GM12878 (cell line): Measurements from ENCODE around the gene PRIMPOL. TPM values are rescaled to one million over a fixed set of nuclear protein-coding genes. Genes with fewer than 3 reads are reported as not detected.

Experiments used
- ATAC-seq: fragments of 200-7000 bp; cut with Tn5 transposase; 3 replicates; pipeline ENCODE4 v1.9.1; 2020; ENCODE audit warnings: mild to moderate bottlenecking, moderate library complexity
- BruUV-seq: library from RNA; stranded (reverse); fragments of 400-500 nt; replicated peaks from 2 replicates; lab custom pipeline; 2021; lab: Mats Ljungman, UMichigan
- CTCF ChIA-PET: fragments of 300-600 bp; sonication (Branson Sonifier 250); formaldehyde crosslinking; extraction: SDS; loops from one replicate; lab custom pipeline; 2021; ENCODE audit warnings: inconsistent platforms; lab: Yijun Ruan, JAX
- POLR2A ChIA-PET: fragments of 350-600 bp; formaldehyde crosslinking; extraction: SDS; loops from one replicate; lab custom pipeline; 2021; ENCODE audit warnings: inconsistent platforms; lab: Charles Lee
- RAD21 ChIA-PET: fragments of 300-600 bp; sonication (Branson Sonifier 250); formaldehyde crosslinking; loops from one replicate; lab custom pipeline; 2023; ENCODE audit warnings: antibody characterized with exemption; ENCODE audit not compliant: unreplicated experiment; lab: Charles Lee
- SMC1A ChIA-PET: fragments of 300-600 bp; sonication (Branson Sonifier 250); formaldehyde crosslinking; loops from one replicate; lab custom pipeline; 2023; ENCODE audit not compliant: unreplicated experiment, uncharacterized antibody; lab: Charles Lee
- DNase-seq: peaks from one replicate; pipeline ENCODE4 v3.0.0-alpha.2; 2011; ENCODE audit warnings: low read depth, low spot score
- FAIRE-seq: peaks from 3 replicates; lab custom pipeline; 2011; peaks lifted over from hg19 to GRCh38; lab: Jason Lieb, UNC
- H2AFZ ChIP-seq: 2 replicates; pipeline ENCODE4 v1.6.0; 2011; ENCODE audit warnings: low read depth, low read length, control low read depth; ENCODE audit not compliant: control insufficient read depth
- H3K27ac ChIP-seq: 2 replicates; pipeline ENCODE4 v1.5.1; 2011; ENCODE audit warnings: control low read depth; ENCODE audit not compliant: control insufficient read depth, insufficient read depth
- H3K27me3 ChIP-seq, 2 experiments: replicated peaks in 1 of 2; 2 replicates each; pipeline versions ENCODE4 v1.6.0 to v1.6.1; 2011; ENCODE audit warnings: low read length in 1 of 2; ENCODE audit not compliant: control insufficient read depth in 2 of 2, insufficient read depth in 2 of 2
- H3K36me3 ChIP-seq, 2 experiments: 2 replicates each; pipeline ENCODE4 v1.5.1; 2011; ENCODE audit warnings: low read length in 1 of 2; ENCODE audit not compliant: control insufficient read depth in 2 of 2, insufficient read depth in 2 of 2
- H3K4me1 ChIP-seq: 2 replicates; pipeline ENCODE4 v1.6.1; 2011; ENCODE audit warnings: mild to moderate bottlenecking, low read length, moderate library complexity, mixed read lengths; ENCODE audit not compliant: control insufficient read depth, insufficient read depth
- H3K4me2 ChIP-seq: 2 replicates; pipeline ENCODE4 v1.6.0; 2011; ENCODE audit warnings: control low read depth; ENCODE audit not compliant: control insufficient read depth, insufficient read depth
- H3K4me3 ChIP-seq: fragments of 200-600 bp; sonication (generic); 2 replicates; pipeline ENCODE4 v1.5.1; 2016
- H3K79me2 ChIP-seq: 2 replicates; pipeline ENCODE4 v1.6.0; 2011; ENCODE audit warnings: low read length; ENCODE audit not compliant: control insufficient read depth, insufficient read depth
- H3K9ac ChIP-seq: 2 replicates; pipeline ENCODE4 v1.8.0; 2011; ENCODE audit warnings: low read length, control low read depth, mixed read lengths; ENCODE audit not compliant: control insufficient read depth, insufficient read depth
- H3K9me3 ChIP-seq: replicated peaks from 3 replicates; pipeline ENCODE4 v1.5.1; 2011; ENCODE audit warnings: mild to moderate bottlenecking, low read length; ENCODE audit not compliant: control insufficient read depth, insufficient read depth
- H4K20me1 ChIP-seq: 2 replicates; pipeline ENCODE4 v1.6.0; 2011; ENCODE audit not compliant: control insufficient read depth, insufficient read depth
- E2F8 ChIP-seq: fragments of 450-650 bp; IDR thresholded peaks from 2 replicates; pipeline ENCODE4 v1.6.1; 2018; ENCODE audit warnings: mild to moderate bottlenecking, low read depth, moderate library complexity; ENCODE audit not compliant: partially characterized antibody
- MEF2A ChIP-seq: IDR thresholded peaks from 2 replicates; pipeline ENCODE4 v1.6.1; 2011; ENCODE audit warnings: low read depth, mild to moderate bottlenecking, low read length, moderate library complexity; ENCODE audit not compliant: insufficient read depth
- MEF2B ChIP-seq: fragments of 450-650 bp; IDR thresholded peaks from 2 replicates; pipeline ENCODE4 v1.6.1; 2018; ENCODE audit warnings: mild to moderate bottlenecking, moderate library complexity; ENCODE audit not compliant: partially characterized antibody, poor library complexity, severe bottlenecking
- NBN ChIP-seq: fragments of 450-650 bp; IDR thresholded peaks from 2 replicates; pipeline ENCODE4 v1.6.1; 2016
- NRF1 ChIP-seq: conservative IDR thresholded peaks from 2 replicates; pipeline ENCODE4 v1.6.1; 2011; ENCODE audit warnings: mild to moderate bottlenecking, low read depth, low read length, improper control_type of control experiment
- RUNX3 ChIP-seq: IDR thresholded peaks from 2 replicates; pipeline ENCODE4 v1.6.1; 2012; ENCODE audit warnings: low read length, inconsistent platforms
- SREBF2 ChIP-seq: IDR thresholded peaks from 2 replicates; pipeline ENCODE4 v1.6.1; 2012; ENCODE audit warnings: mild to moderate bottlenecking, low read length
- STAT1 ChIP-seq: fragments of 450-650 bp; conservative IDR thresholded peaks from 2 replicates; pipeline ENCODE4 v1.6.1; 2014; ENCODE audit warnings: antibody characterized with exemption, mild to moderate bottlenecking
- TCF7 ChIP-seq: IDR thresholded peaks from 2 replicates; pipeline ENCODE4 v1.6.1; 2014; ENCODE audit warnings: antibody characterized with exemption, borderline replicate concordance
- YY1 ChIP-seq: IDR thresholded peaks from 2 replicates; pipeline ENCODE4 v1.6.1; 2011; ENCODE audit warnings: low read depth, mild to moderate bottlenecking, low read length
- ZBTB4 ChIP-seq: fragments of 450-650 bp; formaldehyde crosslinking; IDR thresholded peaks from 2 replicates; pipeline ENCODE4 v1.4.0; 2022; ENCODE audit warnings: mild to moderate bottlenecking, moderate library complexity
- ZNF592 ChIP-seq: fragments of 450-650 bp; IDR thresholded peaks from 2 replicates; pipeline ENCODE4 v1.6.1; 2017; ENCODE audit warnings: mild to moderate bottlenecking, moderate library complexity
- WGBS: methylation state at CpG from one replicate; pipeline ENCODE4 v1.1.6; 2016; ENCODE audit warnings: low lambda C conversion rate; ENCODE audit not compliant: insufficient replicate concordance, insufficient coverage; ENCODE audit errors: missing lambda C conversion rate; 5-methylcytosine and 5-hydroxymethylcytosine counted together
- in situ Hi-C: fragments of 300-500 bp; cut with MboI; formaldehyde crosslinking; loops from 9 replicates; pipeline ENCODE4 v1.14.3; 2018; ENCODE audit warnings: mixed read lengths
- intact Hi-C: fragments of 100-400 bp; cut with micrococcal nuclease; formaldehyde crosslinking; loops from one replicate; pipeline ENCODE4 v1.14.2; 2022; ENCODE audit not compliant: unreplicated experiment
- polyA plus RNA-seq, 11 experiments: library from polyadenylated mRNA; depleted of rRNA in 4 of 11; unstranded in 6 of 11; stranded (reverse) in 5 of 11; fragments of >200 nt; fragmentation: Nextera tagmentation in 4 of 11; fragmentation: Illumina TruSeq in 1 of 11; extraction: Ambion mirVana in 4 of 11; extraction: Trizol in 1 of 11; gene quantifications; 1 replicate in 1 of 11; 2 replicates in 10 of 11; pipeline versions ENCODE4 v1.2.1 to v1.2.3, GENCODE V29; 2011 to 2016; ENCODE audit warnings: inconsistent platforms in 2 of 11, missing spikeins in 2 of 11, low read depth in 1 of 11
- total RNA-seq, 4 experiments: library from RNA; depleted of rRNA in 3 of 4; stranded (reverse); fragments of >200 nt in 3 of 4; fragmentation: Illumina TruSeq in 1 of 4; extraction: Trizol in 1 of 4; gene quantifications; 2 replicates each; pipeline versions ENCODE4 v1.2.1 to v1.2.3, GENCODE V29; 2013 to 2021
- TF ChIP-seq, protein P1 (sequence below): IDR thresholded peaks from 2 replicates; pipeline ENCODE4 v1.6.1; 2011; ENCODE audit warnings: low read depth, mild to moderate bottlenecking, low read length, moderate library complexity, borderline replicate concordance; ENCODE audit errors: extremely low read depth

The PRIMPOL gene
- total and polyA plus RNA-seq, 10 of the 15 experiments (the other 5 are each of a cell fraction or from before 2014, with no cell fraction given): 10.6 to 23.7 (median 14.0) TPM

DNA sequence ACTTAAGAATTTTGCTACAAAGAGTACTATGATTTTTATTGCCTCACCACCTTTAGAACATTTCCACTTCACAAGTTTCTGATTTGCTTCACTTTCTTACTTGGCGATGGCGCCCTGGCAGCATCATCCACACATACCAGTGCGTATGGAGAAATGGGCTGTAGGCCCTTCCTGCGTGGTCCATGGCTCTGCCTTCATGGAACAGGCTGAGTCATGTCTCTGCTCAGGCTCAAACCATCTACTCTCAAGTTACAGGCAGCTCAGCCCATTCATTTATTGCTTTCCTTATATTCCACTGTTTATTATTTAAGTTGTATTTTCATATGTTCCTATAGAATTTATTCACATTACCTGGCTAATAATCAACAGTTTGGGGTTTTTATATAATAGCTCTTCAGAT is 21.4 kb upstream of the PRIMPOL start:
- ChIA-PET RAD21 (interaction anchor here (1.8 kb wide), 1 partner anchor 20 kb away, joined by 5 read pairs; no protein-coding TSS in a partner anchor), SMC1A (interaction anchor here (0.6 to 0.7 kb wide), 2 partner anchors 13 to 34 kb away, joined by 3 read pairs; no protein-coding TSS in a partner anchor), POLR2A (interaction anchor here (0.6 to 1.2 kb wide), 2 partner anchors 11 to 60 kb away, joined by 3 read pairs; no protein-coding TSS in a partner anchor), CTCF (no interaction called here)
- intact Hi-C loops (no loop called here), in situ Hi-C loops (no loop called here)
- H3K79me2 ChIP-seq: no peaks in the 10 kb centered on the region
- 97% methylated on average over 4 of the region's 4 CpGs for whole genome bisulfite sequencing
- H3K4me2 ChIP-seq: no peak overlapping the region
- H3K27me3 ChIP-seq: no peaks in the 10 kb centered on the region
- H4K20me1 ChIP-seq: no peaks in the 10 kb centered on the region
- no peaks in the 10 kb centered on the region for H3K4me1 ChIP-seq
- no peak overlapping the region for H3K9ac ChIP-seq
- DNase-seq: no peak
- H3K9me3 ChIP-seq: no peaks in the 10 kb centered on the region
- no peak for ATAC-seq
- BruUV-seq: no TSS peak
- H3K36me3 ChIP-seq: peaks cover 2 to 28% of the 10 kb centered on the region in 2 experiments
- no peak for FAIRE-seq
- H3K27ac ChIP-seq: no peak overlapping the region
- H3K4me3 ChIP-seq: no peak overlapping the region
- H2AFZ ChIP-seq: no peak overlapping the region
- no peak for TF ChIP-seq NRF1
- no peak for TF ChIP-seq STAT1
- TF ChIP-seq ZBTB4: no peak
- TF ChIP-seq TCF7: no peak
- TF ChIP-seq, protein P1, sequence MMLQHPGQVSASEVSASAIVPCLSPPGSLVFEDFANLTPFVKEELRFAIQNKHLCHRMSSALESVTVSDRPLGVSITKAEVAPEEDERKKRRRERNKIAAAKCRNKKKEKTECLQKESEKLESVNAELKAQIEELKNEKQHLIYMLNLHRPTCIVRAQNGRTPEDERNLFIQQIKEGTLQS: no peak
- no peak for TF ChIP-seq MEF2A
- TF ChIP-seq RUNX3: no peak
- TF ChIP-seq NBN: no peak
- TF ChIP-seq YY1: no peak
- no peak for TF ChIP-seq SREBF2
- no peak for TF ChIP-seq E2F8
- no peak for TF ChIP-seq MEF2B
- no peak for TF ChIP-seq ZNF592
